Measurements from ENCODE around the gene SLC2A2. TPM values are rescaled to one million over a fixed set of nuclear protein-coding genes. Genes with fewer than 3 reads are reported as not detected.

Gene SLC2A2
- total and polyA plus RNA-seq, 2 experiments from 2014 or later = 40.8 to 123 TPM

DNA sequence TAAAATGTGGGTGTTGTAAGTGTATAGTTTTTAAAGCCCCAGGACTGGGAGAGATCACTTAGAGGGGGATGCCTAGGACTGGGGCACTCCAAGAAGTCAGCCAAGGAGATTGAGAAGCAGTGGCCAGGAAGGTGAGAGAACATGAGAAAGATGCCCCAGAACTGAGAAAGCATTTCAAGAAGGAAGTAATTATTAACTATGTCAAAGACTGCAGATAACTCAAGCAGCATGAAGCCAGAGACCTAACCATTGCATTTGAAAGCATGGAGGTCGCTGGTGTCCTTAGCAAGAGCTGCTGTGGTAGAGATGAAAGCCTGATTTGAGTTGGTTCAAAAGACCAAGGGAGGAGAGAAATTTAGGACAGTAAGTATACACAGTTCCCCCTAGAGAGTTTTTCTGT, 30.6 kb upstream of the SLC2A2 start:
- Histone ChIP-seq H3K4me3 (no peak overlapping the region), H3K79me2 (no peaks in the 10 kb centered on the region), H2AFZ (no peak overlapping the region), H3K27ac (no peak overlapping the region), H3K36me3 (replicated peaks; ENCODE audit: insufficient read depth, low read depth) (no peaks in the 10 kb centered on the region), H3K4me1 (ENCODE audit: insufficient read depth) (no peaks in the 10 kb centered on the region), H3K9me3 (ENCODE audit: low read depth) (no peaks in the 10 kb centered on the region), H3K4me2 (no peak overlapping the region), H4K20me1 (ENCODE audit: insufficient read depth, poor library complexity, severe bottlenecking) (no peaks in the 10 kb centered on the region), H3K27me3 (no peaks in the 10 kb centered on the region), H3K9me2 (replicated peaks; ENCODE audit: insufficient read depth) (no peaks in the 10 kb centered on the region)
- TF ChIP-seq EZH2 (IDR thresholded peaks at IDR 0.05; ENCODE audit: borderline replicate concordance) = no peak
- TF ChIP-seq EZH2phosphoT487 (IDR thresholded peaks at IDR 0.05; ENCODE audit: low read depth, severe bottlenecking, unreplicated experiment) = no peak
- TF ChIP-seq, protein P1, sequence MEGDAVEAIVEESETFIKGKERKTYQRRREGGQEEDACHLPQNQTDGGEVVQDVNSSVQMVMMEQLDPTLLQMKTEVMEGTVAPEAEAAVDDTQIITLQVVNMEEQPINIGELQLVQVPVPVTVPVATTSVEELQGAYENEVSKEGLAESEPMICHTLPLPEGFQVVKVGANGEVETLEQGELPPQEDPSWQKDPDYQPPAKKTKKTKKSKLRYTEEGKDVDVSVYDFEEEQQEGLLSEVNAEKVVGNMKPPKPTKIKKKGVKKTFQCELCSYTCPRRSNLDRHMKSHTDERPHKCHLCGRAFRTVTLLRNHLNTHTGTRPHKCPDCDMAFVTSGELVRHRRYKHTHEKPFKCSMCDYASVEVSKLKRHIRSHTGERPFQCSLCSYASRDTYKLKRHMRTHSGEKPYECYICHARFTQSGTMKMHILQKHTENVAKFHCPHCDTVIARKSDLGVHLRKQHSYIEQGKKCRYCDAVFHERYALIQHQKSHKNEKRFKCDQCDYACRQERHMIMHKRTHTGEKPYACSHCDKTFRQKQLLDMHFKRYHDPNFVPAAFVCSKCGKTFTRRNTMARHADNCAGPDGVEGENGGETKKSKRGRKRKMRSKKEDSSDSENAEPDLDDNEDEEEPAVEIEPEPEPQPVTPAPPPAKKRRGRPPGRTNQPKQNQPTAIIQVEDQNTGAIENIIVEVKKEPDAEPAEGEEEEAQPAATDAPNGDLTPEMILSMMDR (IDR thresholded peaks at IDR 0.05; ENCODE audit: poor library complexity) = no peak
- 89% methylated on average over 1 of the region's 1 CpG for WGBS (ENCODE audit: low lambda C conversion rate, missing lambda C conversion rate)
- DNase-seq (ENCODE audit: low spot score) = no peak

DNA sequence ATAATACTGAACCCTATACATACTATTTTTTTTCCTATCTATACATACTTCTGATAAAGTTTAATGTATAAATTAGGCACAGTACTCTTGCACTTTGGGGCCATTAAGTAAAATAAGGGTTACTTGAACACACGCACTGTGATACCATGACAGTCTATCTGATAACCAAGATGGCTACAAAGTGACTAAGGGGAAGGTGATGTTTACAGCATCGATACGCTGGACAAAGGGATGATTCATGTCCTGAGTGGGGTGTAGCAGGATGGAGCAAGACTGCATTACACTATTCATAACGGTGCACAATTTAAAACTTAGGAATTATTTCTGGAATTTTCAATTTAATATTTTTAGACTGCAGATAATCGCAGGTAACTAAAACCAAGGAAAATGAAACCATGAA, 30.0 kb upstream of the SLC2A2 start:
- H3K9me2 ChIP-seq (replicated peaks; ENCODE audit: insufficient read depth) = no peaks in the 10 kb centered on the region
- H3K27ac ChIP-seq = peak overlapping the region; percentile 70
- TF ChIP-seq, protein P1 (IDR thresholded peaks at IDR 0.05; ENCODE audit: poor library complexity) = no peak
- TF ChIP-seq EZH2 (IDR thresholded peaks at IDR 0.05; ENCODE audit: borderline replicate concordance) (no peak), EZH2phosphoT487 (IDR thresholded peaks at IDR 0.05; ENCODE audit: low read depth, severe bottlenecking, unreplicated experiment) (no peak)
- no peaks in the 10 kb centered on the region for H3K27me3 ChIP-seq
- no peaks in the 10 kb centered on the region for H3K9me3 ChIP-seq (ENCODE audit: low read depth)
- no peak overlapping the region for H2AFZ ChIP-seq
- 89% methylated on average over 5 of the region's 5 CpGs for WGBS (ENCODE audit: low lambda C conversion rate, missing lambda C conversion rate)
- H3K36me3 ChIP-seq (replicated peaks; ENCODE audit: insufficient read depth, low read depth) = no peaks in the 10 kb centered on the region
- no peak overlapping the region for H3K4me3 ChIP-seq
- H3K4me1 ChIP-seq (ENCODE audit: insufficient read depth) = no peaks in the 10 kb centered on the region
- DNase-seq (ENCODE audit: low spot score) = no peak
- H3K4me2 ChIP-seq = no peak overlapping the region
- no peaks in the 10 kb centered on the region for H3K79me2 ChIP-seq
- no peaks in the 10 kb centered on the region for H4K20me1 ChIP-seq (ENCODE audit: insufficient read depth, poor library complexity, severe bottlenecking)

DNA sequence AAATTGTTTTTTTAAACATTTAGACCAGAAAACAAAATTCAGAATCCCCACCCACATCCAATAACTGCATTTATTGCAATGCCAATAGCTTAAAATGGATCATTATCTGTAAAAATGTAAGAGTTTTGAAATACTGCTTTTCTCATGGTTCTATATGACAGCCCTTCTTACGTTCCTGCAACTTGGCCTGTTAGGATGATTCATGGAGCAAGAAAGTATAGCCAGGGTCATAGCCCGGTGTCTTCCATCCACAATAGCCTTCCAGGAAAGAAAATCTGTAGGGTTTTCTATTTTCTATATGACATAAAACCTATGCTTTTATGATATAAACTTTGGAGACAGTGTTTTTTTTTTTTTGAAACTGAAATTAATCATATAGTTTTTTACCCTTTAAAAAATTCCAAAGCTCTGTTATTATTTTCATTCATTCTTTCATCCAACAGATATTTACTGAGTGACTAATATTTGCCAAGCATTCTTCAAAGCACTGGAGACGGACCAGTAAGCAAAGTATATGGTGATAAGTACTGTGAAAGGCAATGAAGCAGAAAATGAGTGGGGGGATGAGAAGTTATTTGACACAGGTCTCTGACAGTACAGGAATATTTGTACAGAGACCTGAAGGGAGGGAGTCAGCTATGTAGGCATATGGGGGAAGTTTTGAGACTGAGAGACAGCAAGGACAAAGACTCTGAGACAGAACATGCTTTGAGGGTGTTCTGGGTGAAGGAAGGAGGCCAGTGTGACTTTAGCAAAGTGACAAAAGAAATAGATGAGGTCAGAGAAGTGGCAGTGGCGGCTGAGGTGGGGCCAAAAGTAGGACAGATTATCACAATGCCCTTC, 29.0 kb upstream of the SLC2A2 start:
- Histone ChIP-seq H3K4me3 (no peak overlapping the region), H3K9me3 (ENCODE audit: low read depth) (no peaks in the 10 kb centered on the region), H2AFZ (no peak overlapping the region), H3K4me1 (ENCODE audit: insufficient read depth) (no peaks in the 10 kb centered on the region), H3K79me2 (no peaks in the 10 kb centered on the region), H3K4me2 (no peak overlapping the region), H3K27ac (peak overlapping the region; percentile 70), H3K9me2 (replicated peaks; ENCODE audit: insufficient read depth) (no peaks in the 10 kb centered on the region), H4K20me1 (ENCODE audit: insufficient read depth, poor library complexity, severe bottlenecking) (no peaks in the 10 kb centered on the region), H3K36me3 (replicated peaks; ENCODE audit: insufficient read depth, low read depth) (no peaks in the 10 kb centered on the region), H3K27me3 (no peaks in the 10 kb centered on the region)
- TF ChIP-seq, protein P1 (IDR thresholded peaks at IDR 0.05; ENCODE audit: poor library complexity) = no peak
- no peak for TF ChIP-seq EZH2 (IDR thresholded peaks at IDR 0.05; ENCODE audit: borderline replicate concordance)
- TF ChIP-seq EZH2phosphoT487 (IDR thresholded peaks at IDR 0.05; ENCODE audit: low read depth, severe bottlenecking, unreplicated experiment) = no peak
- peak; percentile 26 for DNase-seq (ENCODE audit: low spot score)
- 61% methylated on average over 4 of the region's 4 CpGs for WGBS (ENCODE audit: low lambda C conversion rate, missing lambda C conversion rate)
